Body of pancreas (tissue), 4 donors: ENCODE data around the gene SPATA16. TPM values are rescaled to one million over a fixed set of nuclear protein-coding genes. Genes with fewer than 3 reads are reported as not detected.

Experiments
- ATAC-seq: fragments of 150-250 bp; one replicate; pipeline ENCODE4 v1.9.1; 2016
- DNase-seq, 4 donors: peaks; one replicate each; pipeline ENCODE4 v3.0.0-alpha.2; 2019
- H3K27ac ChIP-seq, 4 donors: fragments of 200-600 bp; sonication (generic); 1 replicate in 3 of 4; 2 replicates in 1 of 4; pipeline versions ENCODE4 v1.5.1 to v1.6.1; 2016 to 2019; ENCODE audit warnings: mild to moderate bottlenecking in 1 of 4, mixed read lengths in 1 of 4, moderate library complexity in 1 of 4
- H3K27me3 ChIP-seq, 2 donors: fragments of 200-600 bp; sonication (generic); one replicate each; pipeline ENCODE4 v1.6.0; 2016; ENCODE audit warnings: mild to moderate bottlenecking in 1 of 2
- H3K36me3 ChIP-seq, 2 donors: fragments of 200-600 bp; sonication (generic); replicated peaks in 1 of 2; 2 replicates each; pipeline ENCODE4 v1.5.1; 2016; ENCODE audit warnings: low read depth in 2 of 2; ENCODE audit not compliant: insufficient read depth in 1 of 2
- H3K4me1 ChIP-seq: fragments of 200-600 bp; sonication (generic); one replicate; pipeline ENCODE4 v1.6.0; 2016
- H3K4me3 ChIP-seq, 2 donors: fragments of 200-600 bp; sonication (generic); 1 replicate in 1 of 2; 2 replicates in 1 of 2; pipeline ENCODE4 v1.5.1; 2016 to 2019
- H3K9me3 ChIP-seq, 3 donors: fragments of 200-600 bp; sonication (generic); 1 replicate in 2 of 3; 2 replicates in 1 of 3; pipeline ENCODE4 v1.5.1; 2016
- CTCF ChIP-seq, 7 experiments: fragments of 450-650 bp in 4 of 7; fragments of 200-600 bp in 3 of 7; sonication (generic) in 3 of 7; IDR thresholded peaks; one replicate each; pipeline ENCODE4 v1.5.1; 2016 to 2019; ENCODE audit warnings: antibody characterized with exemption in 7 of 7
- POLR2A ChIP-seq, 3 donors: fragments of 450-650 bp; IDR thresholded peaks; one replicate each; pipeline ENCODE4 v1.6.1; 2016; ENCODE audit warnings: antibody characterized with exemption in 3 of 3, mild to moderate bottlenecking in 2 of 3
- WGBS, 2 donors: methylation state at CpG; one replicate each; pipeline ENCODE4 v1.1.5; 2017; 5-methylcytosine and 5-hydroxymethylcytosine counted together
- intact Hi-C: fragments of 100-400 bp; cut with DNase I; formaldehyde crosslinking; loops from one replicate; pipeline ENCODE4 v1.15.1; 2023
- total RNA-seq, 2 donors: library from RNA; depleted of rRNA; stranded (reverse); fragments of >200 nt; gene quantifications; one replicate each; pipeline ENCODE4 v1.1.0, GENCODE V29; 2016

Gene SPATA16
- total RNA-seq, 2 donors from 2014 or later: not detected

GRCh38 chr3:173000553-173000952 is 140.5 kb downstream of the SPATA16 start:
- ATAC-seq (no peak), DNase-seq (no peak)
- H3K27ac ChIP-seq: no peak overlapping the region

GRCh38 chr3:172993412-172993811 is 147.6 kb downstream of the SPATA16 start:
- DNase-seq: no peak
- no peaks in the 10 kb centered on the region for H3K4me1 ChIP-seq
- intact Hi-C loops: no loop called here
- no peaks in the 10 kb centered on the region for H3K9me3 ChIP-seq
- H3K27ac ChIP-seq: no peak overlapping the region
- no peaks in the 10 kb centered on the region for H3K27me3 ChIP-seq
- 72 to 82% methylated on average over 2 of the region's 2 CpGs for WGBS, 2 donors
- ATAC-seq: no peak
- no peak overlapping the region for H3K4me3 ChIP-seq
- no peaks in the 10 kb centered on the region for H3K36me3 ChIP-seq
- no peak for TF ChIP-seq CTCF (IDR thresholded peaks at IDR 0.05)
- no peak for TF ChIP-seq POLR2A (IDR thresholded peaks at IDR 0.05)

More at GRCh38 chr3:173000553-173000952, 140.5 kb downstream of the SPATA16 start:
- no peaks in the 10 kb centered on the region for H3K4me1 ChIP-seq
- H3K9me3 ChIP-seq: no peaks in the 10 kb centered on the region
- no peaks in the 10 kb centered on the region for H3K36me3 ChIP-seq
- H3K27me3 ChIP-seq: no peaks in the 10 kb centered on the region
- no peak overlapping the region for H3K4me3 ChIP-seq
- no peak for TF ChIP-seq CTCF (IDR thresholded peaks at IDR 0.05)
- no peak for TF ChIP-seq POLR2A (IDR thresholded peaks at IDR 0.05)
- intact Hi-C loops: no loop called here

GRCh38 chr3:172991424-172991996 is 149.5 kb downstream of the SPATA16 start:
- 48 to 55% methylated on average over 3 of the region's 3 CpGs for WGBS, 2 donors

GRCh38 chr3:172989373-172989772 is 151.7 kb downstream of the SPATA16 start:
- DNase-seq: no peak
- H3K4me3 ChIP-seq: no peak overlapping the region
- intact Hi-C loops: no loop called here
- H3K4me1 ChIP-seq: no peaks in the 10 kb centered on the region
- no peak overlapping the region for H3K27ac ChIP-seq
- H3K9me3 ChIP-seq: no peaks in the 10 kb centered on the region
- no peak for TF ChIP-seq POLR2A (IDR thresholded peaks at IDR 0.05)
- no peak for TF ChIP-seq CTCF (IDR thresholded peaks at IDR 0.05)
- ATAC-seq: no peak
- WGBS, 2 donors: 70 to 73% methylated on average over 3 of the region's 3 CpGs
- H3K27me3 ChIP-seq: no peaks in the 10 kb centered on the region
- H3K36me3 ChIP-seq: no peaks in the 10 kb centered on the region

More at GRCh38 chr3:172991424-172991996, 149.5 kb downstream of the SPATA16 start:
- no peak overlapping the region for H3K4me3 ChIP-seq
- no peaks in the 10 kb centered on the region for H3K36me3 ChIP-seq
- TF ChIP-seq POLR2A (IDR thresholded peaks at IDR 0.05): no peak
- TF ChIP-seq CTCF (IDR thresholded peaks at IDR 0.05): no peak
- ATAC-seq: no peak
- DNase-seq: no peak
- intact Hi-C loops: no loop called here
- no peak overlapping the region for H3K27ac ChIP-seq
- H3K9me3 ChIP-seq: no peaks in the 10 kb centered on the region
- no peaks in the 10 kb centered on the region for H3K27me3 ChIP-seq
- H3K4me1 ChIP-seq: no peaks in the 10 kb centered on the region

GRCh38 chr3:172987273-172987672 is 153.8 kb downstream of the SPATA16 start:
- Histone ChIP-seq H3K4me1 (no peaks in the 10 kb centered on the region), H3K4me3 (no peak overlapping the region), H3K27me3 (no peaks in the 10 kb centered on the region), H3K9me3 (no peaks in the 10 kb centered on the region), H3K27ac (no peak overlapping the region), H3K36me3 (no peaks in the 10 kb centered on the region)
- TF ChIP-seq POLR2A (IDR thresholded peaks at IDR 0.05) (no peak), CTCF (IDR thresholded peaks at IDR 0.05) (peak in 1 of 7 experiments; percentile 15)
- intact Hi-C loops: no loop called here
- 40 to 42% methylated on average over 3 of the region's 3 CpGs for WGBS, 2 donors
- DNase-seq (no peak), ATAC-seq (no peak)
